ENCODE data around the gene BFSP1.

Gene BFSP1

DNA sequence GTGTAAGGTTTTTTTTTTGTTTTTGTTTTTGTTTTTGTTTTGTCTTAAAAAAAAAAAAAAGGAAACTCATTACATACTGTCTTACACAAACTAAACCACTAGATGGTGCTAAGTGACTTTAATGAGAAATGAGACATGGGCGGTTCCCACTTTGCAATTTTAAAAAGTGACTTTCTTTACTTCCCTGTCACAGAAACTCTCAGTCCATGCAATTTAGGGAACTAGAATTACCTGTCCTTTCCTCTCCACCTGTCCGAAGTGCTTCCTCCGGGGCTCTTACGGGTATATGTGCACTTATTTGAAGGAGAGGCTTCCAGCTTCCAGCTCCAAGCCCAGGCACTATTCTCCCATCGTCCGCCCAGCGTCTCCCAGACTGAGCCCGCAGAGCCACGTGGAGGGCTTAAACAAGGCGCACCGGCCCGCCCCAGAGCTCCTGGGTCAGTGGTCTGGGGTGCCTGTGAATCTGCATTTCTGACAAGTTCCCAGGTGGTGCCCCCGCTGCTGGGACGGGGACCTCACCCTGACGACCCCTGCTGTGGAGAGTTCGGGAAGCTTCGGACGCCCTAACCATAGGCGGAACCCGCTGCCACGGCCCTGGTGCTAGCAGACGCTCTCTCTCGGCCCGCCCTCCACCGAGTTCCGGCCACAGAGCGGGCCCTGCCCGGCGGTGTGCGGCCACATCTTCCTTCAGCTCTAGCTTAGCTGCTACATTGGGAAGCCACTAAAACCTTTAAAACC, 26.1 kb downstream of the BFSP1 start:
- H3K9ac ChIP-seq: no peak overlapping the region
- H3K4me1 ChIP-seq: peaks cover 9% of the 10 kb centered on the region
- H3K4me2 ChIP-seq (ENCODE audit: low read length): peak overlapping the region; percentile 67
- TF ChIP-seq, protein P1, sequence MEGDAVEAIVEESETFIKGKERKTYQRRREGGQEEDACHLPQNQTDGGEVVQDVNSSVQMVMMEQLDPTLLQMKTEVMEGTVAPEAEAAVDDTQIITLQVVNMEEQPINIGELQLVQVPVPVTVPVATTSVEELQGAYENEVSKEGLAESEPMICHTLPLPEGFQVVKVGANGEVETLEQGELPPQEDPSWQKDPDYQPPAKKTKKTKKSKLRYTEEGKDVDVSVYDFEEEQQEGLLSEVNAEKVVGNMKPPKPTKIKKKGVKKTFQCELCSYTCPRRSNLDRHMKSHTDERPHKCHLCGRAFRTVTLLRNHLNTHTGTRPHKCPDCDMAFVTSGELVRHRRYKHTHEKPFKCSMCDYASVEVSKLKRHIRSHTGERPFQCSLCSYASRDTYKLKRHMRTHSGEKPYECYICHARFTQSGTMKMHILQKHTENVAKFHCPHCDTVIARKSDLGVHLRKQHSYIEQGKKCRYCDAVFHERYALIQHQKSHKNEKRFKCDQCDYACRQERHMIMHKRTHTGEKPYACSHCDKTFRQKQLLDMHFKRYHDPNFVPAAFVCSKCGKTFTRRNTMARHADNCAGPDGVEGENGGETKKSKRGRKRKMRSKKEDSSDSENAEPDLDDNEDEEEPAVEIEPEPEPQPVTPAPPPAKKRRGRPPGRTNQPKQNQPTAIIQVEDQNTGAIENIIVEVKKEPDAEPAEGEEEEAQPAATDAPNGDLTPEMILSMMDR (IDR thresholded peaks at IDR 0.05): peak; percentile 75
- H3K9me3 ChIP-seq (ENCODE audit: control insufficient read depth, low read length): no peaks in the 10 kb centered on the region
- H3K36me3 ChIP-seq (ENCODE audit: control insufficient read depth, insufficient read depth, low read length): no peaks in the 10 kb centered on the region
- H3K27me3 ChIP-seq (ENCODE audit: control insufficient read depth, insufficient read depth, low read length): no peaks in the 10 kb centered on the region
- no peaks in the 10 kb centered on the region for H3K79me2 ChIP-seq
- peak overlapping the region; percentile 96 for H2AFZ ChIP-seq
- H3K27ac ChIP-seq: no peak overlapping the region
- peak overlapping the region; percentile 39 for H3K4me3 ChIP-seq (ENCODE audit: low read depth, low read length)

DNA sequence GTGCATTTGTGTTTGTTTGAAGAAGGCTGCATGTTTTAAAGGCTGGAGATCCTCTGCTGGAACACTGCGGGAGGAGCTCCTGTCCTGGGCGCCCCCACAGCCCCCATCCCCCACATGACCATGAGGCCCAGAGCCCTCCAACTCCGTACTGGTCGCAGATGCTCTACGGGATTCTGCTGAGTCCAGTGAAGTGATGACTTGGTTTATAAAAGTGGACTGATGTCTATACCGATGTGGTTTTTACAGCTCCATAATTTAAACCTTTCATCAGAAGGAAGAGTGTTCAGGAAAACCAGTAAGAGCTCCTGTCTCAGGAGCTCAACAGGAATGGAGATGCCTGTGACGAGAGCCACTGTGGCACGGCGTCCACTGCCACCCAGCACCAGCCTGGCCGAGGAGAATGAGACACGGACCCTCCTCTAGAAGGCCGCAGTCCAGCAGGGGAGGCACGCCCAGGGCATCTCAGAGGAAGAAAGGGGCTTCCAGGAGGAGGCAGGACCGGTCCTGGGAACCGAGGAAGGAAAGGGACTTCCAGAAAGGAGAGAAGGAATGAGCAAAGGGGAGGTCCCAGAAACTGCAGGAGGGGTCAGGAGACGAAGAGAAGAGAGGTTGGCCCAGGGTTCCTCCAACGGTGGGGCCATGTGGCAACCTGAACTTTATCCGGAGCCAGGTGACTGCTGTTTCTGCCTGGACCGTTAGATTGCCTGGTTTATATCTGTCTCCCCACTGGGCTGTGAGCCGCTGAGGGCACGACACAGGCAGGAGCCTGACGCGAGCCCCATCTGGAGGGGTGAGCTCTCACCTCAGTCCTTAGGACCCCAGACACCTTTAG, 26.9 kb downstream of the BFSP1 start:
- Histone ChIP-seq H3K79me2 (no peaks in the 10 kb centered on the region), H3K4me3 (ENCODE audit: low read depth, low read length) (peak overlapping the region; percentile 39), H3K27me3 (ENCODE audit: control insufficient read depth, insufficient read depth, low read length) (no peaks in the 10 kb centered on the region), H2AFZ (peak overlapping the region; percentile 96), H3K4me1 (peaks cover 9% of the 10 kb centered on the region), H3K9ac (no peak overlapping the region), H3K4me2 (ENCODE audit: low read length) (peak overlapping the region; percentile 67), H3K9me3 (ENCODE audit: control insufficient read depth, low read length) (no peaks in the 10 kb centered on the region), H3K27ac (no peak overlapping the region), H3K36me3 (ENCODE audit: control insufficient read depth, insufficient read depth, low read length) (no peaks in the 10 kb centered on the region)
- TF ChIP-seq, protein P1 (IDR thresholded peaks at IDR 0.05): no peak

DNA sequence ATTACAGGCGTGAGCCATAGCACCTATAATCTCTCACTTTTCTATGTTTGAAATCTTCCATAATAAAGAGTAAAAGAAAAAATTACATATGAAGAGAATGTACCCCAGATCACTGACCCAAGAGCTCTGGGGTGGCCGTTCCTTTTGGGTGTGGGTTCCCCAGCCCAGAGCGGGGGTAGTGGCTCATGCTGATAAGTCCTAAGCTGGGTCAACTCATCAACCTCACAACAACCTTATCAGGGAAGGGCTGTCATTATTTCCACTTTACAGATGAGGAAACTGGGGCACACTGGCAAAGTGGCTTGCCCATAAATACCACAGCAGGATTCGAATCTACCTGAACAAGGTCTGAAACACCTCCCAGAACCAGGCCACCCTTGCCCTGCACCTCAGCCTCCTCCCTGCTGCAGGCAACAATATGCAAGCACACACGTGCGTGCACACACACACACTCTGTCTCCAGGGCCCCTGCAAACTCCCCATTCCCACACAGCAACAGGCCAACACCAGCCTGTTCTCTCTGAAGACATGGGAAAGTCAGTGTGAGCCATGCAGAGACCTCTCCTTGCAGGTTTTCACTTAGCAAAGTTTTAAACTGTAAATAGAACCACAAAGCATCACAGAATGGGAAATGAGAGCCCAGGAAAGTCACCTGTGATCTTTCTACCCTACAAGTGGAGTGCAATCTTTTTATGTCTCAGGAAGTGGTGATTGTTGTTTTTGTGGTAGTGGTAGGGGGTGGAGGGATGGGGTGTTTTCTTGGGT, 27.7 kb downstream of the BFSP1 start:
- no peaks in the 10 kb centered on the region for H3K27me3 ChIP-seq (ENCODE audit: control insufficient read depth, insufficient read depth, low read length)
- H2AFZ ChIP-seq: no peak overlapping the region
- H3K9ac ChIP-seq: no peak overlapping the region

DNA sequence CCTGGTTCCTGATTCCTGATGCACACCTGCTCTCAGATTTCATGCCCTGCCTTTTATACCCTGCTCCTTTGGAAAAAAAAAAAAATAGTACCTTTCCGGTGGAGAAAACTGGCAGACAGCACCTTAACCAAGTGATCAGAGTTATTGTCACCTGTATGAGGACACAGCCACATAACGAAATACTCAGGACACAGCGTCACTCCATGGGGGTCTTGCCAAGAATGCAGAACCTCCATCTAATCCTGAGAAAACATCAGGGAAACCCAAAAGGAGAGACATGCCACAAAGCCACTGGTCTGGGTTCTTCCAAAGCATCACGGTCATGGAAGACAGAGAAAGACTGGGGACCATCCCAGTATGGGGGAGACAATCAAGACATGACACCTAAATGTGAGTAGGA, 29.1 kb downstream of the BFSP1 start:
- no peaks in the 10 kb centered on the region for H3K79me2 ChIP-seq
- H2AFZ ChIP-seq: no peak overlapping the region
- no peaks in the 10 kb centered on the region for H3K9me3 ChIP-seq (ENCODE audit: control insufficient read depth, low read length)
- H3K36me3 ChIP-seq (ENCODE audit: control insufficient read depth, insufficient read depth, low read length): no peaks in the 10 kb centered on the region
- H3K4me3 ChIP-seq (ENCODE audit: low read depth, low read length): no peak overlapping the region
- no peaks in the 10 kb centered on the region for H3K27me3 ChIP-seq (ENCODE audit: control insufficient read depth, insufficient read depth, low read length)
- H3K4me1 ChIP-seq: peaks cover 9% of the 10 kb centered on the region
- no peak overlapping the region for H3K27ac ChIP-seq
- H3K9ac ChIP-seq: no peak overlapping the region
- TF ChIP-seq, protein P1 (IDR thresholded peaks at IDR 0.05): no peak
- no peak overlapping the region for H3K4me2 ChIP-seq (ENCODE audit: low read length)

More for the DNA sequence above, 27.7 kb downstream of the BFSP1 start:
- no peaks in the 10 kb centered on the region for H3K79me2 ChIP-seq
- no peak overlapping the region for H3K27ac ChIP-seq
- no peaks in the 10 kb centered on the region for H3K9me3 ChIP-seq (ENCODE audit: control insufficient read depth, low read length)
- TF ChIP-seq, protein P1 (IDR thresholded peaks at IDR 0.05): no peak
- no peak overlapping the region for H3K4me3 ChIP-seq (ENCODE audit: low read depth, low read length)
- H3K4me2 ChIP-seq (ENCODE audit: low read length): no peak overlapping the region
- H3K36me3 ChIP-seq (ENCODE audit: control insufficient read depth, insufficient read depth, low read length): no peaks in the 10 kb centered on the region
- peaks cover 9% of the 10 kb centered on the region for H3K4me1 ChIP-seq
